Measurements from ENCODE around the gene TREH. TPM values are rescaled to one million over a fixed set of nuclear protein-coding genes. Genes with fewer than 3 reads are reported as not detected.
"Not testable (repeated sequence)": the region's sequence is repeated elsewhere in the genome, so short reads cannot be mapped to it uniquely, and the experiment has no call there.

Gene TREH
- total RNA-seq, 1 experiment from 2014 or later = not detected

DNA sequence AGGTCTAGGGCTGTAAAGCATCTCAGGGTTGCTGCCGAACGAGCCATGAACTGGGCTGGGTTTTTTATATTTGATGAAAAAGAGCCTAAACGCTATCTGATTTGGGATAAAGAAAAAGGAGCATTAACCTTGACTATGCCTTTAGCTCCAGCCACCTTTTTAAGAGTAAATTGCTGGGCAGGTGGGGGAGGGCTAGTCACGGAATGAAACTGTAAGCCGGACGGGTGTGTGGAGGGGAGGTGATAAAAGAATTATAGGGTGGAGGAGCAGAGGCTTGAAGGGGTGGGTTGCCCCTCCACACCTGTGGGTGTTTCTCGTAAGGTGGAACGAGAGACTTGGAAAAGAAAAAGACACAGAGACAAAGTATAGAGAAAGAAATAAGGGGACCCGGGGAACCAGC is 41.3 kb upstream of the TREH start:
- not testable (repeated sequence) for H3K4me1 ChIP-seq (ENCODE audit: insufficient read depth, low read length); H4K8ac ChIP-seq (replicated peaks; ENCODE audit: insufficient read length, low read depth, low read length); H3K9me3 ChIP-seq (ENCODE audit: control insufficient read depth, low read depth, low read length); H3K27ac ChIP-seq (ENCODE audit: insufficient read length, low read depth, low read length); H3K27me3 ChIP-seq (ENCODE audit: insufficient read depth, low read length); H3K23ac ChIP-seq (ENCODE audit: insufficient read length, low read depth, low read length); H3K9ac ChIP-seq (ENCODE audit: extremely low read depth, insufficient read length, low read length); H4K91ac ChIP-seq (ENCODE audit: insufficient read length, low read depth, low read length); H2BK20ac ChIP-seq (ENCODE audit: low read depth, low read length, poor library complexity, severe bottlenecking); H2BK120ac ChIP-seq (ENCODE audit: low read depth, low read length, poor library complexity, severe bottlenecking); H3K27me3 Mint-ChIP-seq (ENCODE audit: low read depth); H3T11ph ChIP-seq (ENCODE audit: low read length); H3K14ac ChIP-seq (ENCODE audit: insufficient read depth, low read length); H4K5ac ChIP-seq (ENCODE audit: insufficient read length, low read depth, low read length); H3K4ac ChIP-seq (ENCODE audit: low read depth, low read length); H4K20me1 ChIP-seq (ENCODE audit: control insufficient read depth, insufficient read depth, insufficient read length); H2BK5ac ChIP-seq (ENCODE audit: insufficient read length, low read length); H3K18ac ChIP-seq (ENCODE audit: insufficient read length, low read depth, low read length); H2AFZ ChIP-seq (ENCODE audit: low read length); H3K79me2 ChIP-seq (ENCODE audit: insufficient read depth, low read length); H3K9me3 Mint-ChIP-seq; H3K79me1 ChIP-seq (ENCODE audit: insufficient read depth, low read depth, low read length, poor library complexity, severe bottlenecking); H3K56ac ChIP-seq (ENCODE audit: insufficient read length, low read depth, low read length); H2BK15ac ChIP-seq (ENCODE audit: low read depth, low read length); H2BK12ac ChIP-seq (ENCODE audit: insufficient read length, low read depth, low read length); H2AK5ac ChIP-seq (ENCODE audit: insufficient read length, low read length); DNase-seq; H3K23me2 ChIP-seq (ENCODE audit: insufficient read length, low read depth, low read length, poor library complexity, severe bottlenecking)
- Mint-ChIP-seq H3K36me3 (ENCODE audit: insufficient read depth in 1 of 3, low read depth in 3 of 3) (peaks cover 0 to 69% (median 27%) of the 10 kb centered on the region in 3 experiments; a peak in 6 of 7 replicates), H3K4me1 (peaks cover 78 to 81% of the 10 kb centered on the region in 2 experiments), H3K27ac (peak overlapping the region; percentile 95 to 99 (median 99)), H3K4me3 (peak overlapping the region; percentile 52 to 89)
- peak overlapping the region; percentile 62 for H3K4me2 ChIP-seq (ENCODE audit: insufficient read depth, insufficient read length, low read length)
- no CpG with 5 or more reads among the region's 9 CpGs for whole genome bisulfite sequencing (ENCODE audit: extremely low coverage, insufficient read length, low lambda C conversion rate)

- not testable (repeated sequence) for H3K27me3 Mint-ChIP-seq (ENCODE audit: low read depth); H2BK5ac ChIP-seq (ENCODE audit: insufficient read length, low read length); H3K79me2 ChIP-seq (ENCODE audit: insufficient read depth, low read length); H3K4ac ChIP-seq (ENCODE audit: low read depth, low read length); H3K14ac ChIP-seq (ENCODE audit: insufficient read depth, low read length); H3K27me3 ChIP-seq (ENCODE audit: insufficient read depth, low read length); H3K56ac ChIP-seq (ENCODE audit: insufficient read length, low read depth, low read length); H2BK120ac ChIP-seq (ENCODE audit: low read depth, low read length, poor library complexity, severe bottlenecking); DNase-seq; H4K91ac ChIP-seq (ENCODE audit: insufficient read length, low read depth, low read length); H3K27ac ChIP-seq (ENCODE audit: insufficient read length, low read depth, low read length); H2BK15ac ChIP-seq (ENCODE audit: low read depth, low read length); H2BK12ac ChIP-seq (ENCODE audit: insufficient read length, low read depth, low read length); H3K9me3 Mint-ChIP-seq; H4K8ac ChIP-seq (replicated peaks; ENCODE audit: insufficient read length, low read depth, low read length); H3K79me1 ChIP-seq (ENCODE audit: insufficient read depth, low read depth, low read length, poor library complexity, severe bottlenecking); H3K23ac ChIP-seq (ENCODE audit: insufficient read length, low read depth, low read length); H3K4me1 ChIP-seq (ENCODE audit: insufficient read depth, low read length); H3K23me2 ChIP-seq (ENCODE audit: insufficient read length, low read depth, low read length, poor library complexity, severe bottlenecking); H3T11ph ChIP-seq (ENCODE audit: low read length); H2AFZ ChIP-seq (ENCODE audit: low read length); H3K9me3 ChIP-seq (ENCODE audit: control insufficient read depth, low read depth, low read length); H4K20me1 ChIP-seq (ENCODE audit: control insufficient read depth, insufficient read depth, insufficient read length); H2AK5ac ChIP-seq (ENCODE audit: insufficient read length, low read length); H3K18ac ChIP-seq (ENCODE audit: insufficient read length, low read depth, low read length); H4K5ac ChIP-seq (ENCODE audit: insufficient read length, low read depth, low read length); H2BK20ac ChIP-seq (ENCODE audit: low read depth, low read length, poor library complexity, severe bottlenecking)
- Histone ChIP-seq H3K9ac (ENCODE audit: extremely low read depth, insufficient read length, low read length) (peak overlapping the region; percentile 62), H3K4me2 (ENCODE audit: insufficient read depth, insufficient read length, low read length) (peak overlapping the region; percentile 62)
- no CpG with 5 or more reads among the region's 13 CpGs for WGBS (ENCODE audit: extremely low coverage, insufficient read length, low lambda C conversion rate)
- Mint-ChIP-seq H3K36me3 (ENCODE audit: insufficient read depth in 1 of 3, low read depth in 3 of 3) (peaks cover 0 to 64% (median 27%) of the 10 kb centered on the region in 3 experiments; a peak in 6 of 7 replicates), H3K4me3 (peak overlapping the region; percentile 52 to 89), H3K27ac (peak overlapping the region; percentile 95 to 99 (median 99)), H3K4me1 (peaks cover 79 to 81% of the 10 kb centered on the region in 2 experiments)
These were observed 40.6 kb upstream of the TREH start for GRCh38 chr11:118720078-118720477.

Measured in H9 (cell line).